ENCODE data around the gene LUZP2.

DNA sequence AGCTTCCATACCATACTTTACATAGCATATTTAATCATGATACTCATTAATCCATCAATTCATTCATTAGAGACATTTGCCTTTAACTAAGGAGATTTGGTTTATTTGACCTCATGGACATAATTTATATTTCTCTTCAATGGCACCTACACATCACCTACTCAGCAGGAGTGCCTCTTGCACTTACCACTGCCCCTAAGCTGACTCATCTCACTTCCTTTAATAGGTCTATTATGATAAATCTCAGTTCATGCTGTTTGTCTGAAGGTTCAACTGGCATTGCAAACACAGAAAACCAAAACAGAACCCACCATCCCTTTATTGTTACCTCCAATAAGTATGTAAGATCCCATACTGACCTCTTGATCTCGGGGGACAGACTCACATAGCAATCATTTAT is 186.7 kb downstream of the LUZP2 start:
- TF ChIP-seq, protein P1, sequence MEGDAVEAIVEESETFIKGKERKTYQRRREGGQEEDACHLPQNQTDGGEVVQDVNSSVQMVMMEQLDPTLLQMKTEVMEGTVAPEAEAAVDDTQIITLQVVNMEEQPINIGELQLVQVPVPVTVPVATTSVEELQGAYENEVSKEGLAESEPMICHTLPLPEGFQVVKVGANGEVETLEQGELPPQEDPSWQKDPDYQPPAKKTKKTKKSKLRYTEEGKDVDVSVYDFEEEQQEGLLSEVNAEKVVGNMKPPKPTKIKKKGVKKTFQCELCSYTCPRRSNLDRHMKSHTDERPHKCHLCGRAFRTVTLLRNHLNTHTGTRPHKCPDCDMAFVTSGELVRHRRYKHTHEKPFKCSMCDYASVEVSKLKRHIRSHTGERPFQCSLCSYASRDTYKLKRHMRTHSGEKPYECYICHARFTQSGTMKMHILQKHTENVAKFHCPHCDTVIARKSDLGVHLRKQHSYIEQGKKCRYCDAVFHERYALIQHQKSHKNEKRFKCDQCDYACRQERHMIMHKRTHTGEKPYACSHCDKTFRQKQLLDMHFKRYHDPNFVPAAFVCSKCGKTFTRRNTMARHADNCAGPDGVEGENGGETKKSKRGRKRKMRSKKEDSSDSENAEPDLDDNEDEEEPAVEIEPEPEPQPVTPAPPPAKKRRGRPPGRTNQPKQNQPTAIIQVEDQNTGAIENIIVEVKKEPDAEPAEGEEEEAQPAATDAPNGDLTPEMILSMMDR (IDR thresholded peaks at IDR 0.05): no peak
- no peak for TF ChIP-seq POLR2A (IDR thresholded peaks at IDR 0.05)
